Measurements from ENCODE around the gene PLPP3. TPM values are rescaled to one million over a fixed set of nuclear protein-coding genes. Genes with fewer than 3 reads are reported as not detected.
"Not testable (repeated sequence)": the region's sequence is repeated elsewhere in the genome, so short reads cannot be mapped to it uniquely, and the experiment has no call there.

PLPP3 gene
- polyA plus RNA-seq, 3 donors = 0.21 to 0.32 TPM; not detected in 1

- WGBS (ENCODE audit: insufficient coverage) = no CpG with 5 or more reads among the region's 2 CpGs
- H3K9me3 ChIP-seq (replicated peaks in 1 of 2; ENCODE audit: control insufficient read depth in 1 of 2, insufficient read depth in 1 of 2, low read length in 2 of 2); H3K4me1 ChIP-seq (ENCODE audit: control insufficient read depth in 1 of 2, insufficient read depth in 2 of 2, low read length in 2 of 2); H3K4me3 Mint-ChIP-seq; H3K36me3 Mint-ChIP-seq; H3K9ac ChIP-seq (ENCODE audit: insufficient read depth, low read length, poor library complexity, severe bottlenecking); H3K36me3 ChIP-seq (replicated peaks in 1 of 2; ENCODE audit: control insufficient read depth in 1 of 2, insufficient read depth in 2 of 2, low read length in 2 of 2); H3K4me1 Mint-ChIP-seq; H2AFZ ChIP-seq (ENCODE audit: insufficient read depth, low read depth, low read length, poor library complexity, severe bottlenecking); H3K27me3 ChIP-seq (ENCODE audit: control insufficient read depth in 2 of 2, insufficient read depth in 2 of 2, low read length in 2 of 2); H3K4me2 ChIP-seq (replicated peaks; ENCODE audit: extremely low read depth, low read length, poor library complexity, severe bottlenecking); H4K20me1 ChIP-seq (ENCODE audit: insufficient read depth, low read length); intact Hi-C loops (cut with micrococcal nuclease); H3K79me2 ChIP-seq (ENCODE audit: insufficient read depth, low read length); H3K27ac ChIP-seq (ENCODE audit: low read depth in 1 of 2, low read length in 2 of 2); H3K27ac Mint-ChIP-seq; H3K27me3 Mint-ChIP-seq (ENCODE audit: low read depth in 3 of 3); DNase-seq; H3K4me3 ChIP-seq (replicated peaks in 1 of 3; ENCODE audit: low read depth in 2 of 3, low read length in 3 of 3): not testable (repeated sequence)
- H3K9me3 Mint-ChIP-seq = peaks cover 0 to 22% (median 11%) of the 10 kb centered on the region in 7 donors
Observed at GRCh38 chr1:56610097-56610496, 30.7 kb upstream of the PLPP3 start.

- intact Hi-C loops (cut with micrococcal nuclease); H3K36me3 ChIP-seq (replicated peaks in 1 of 2; ENCODE audit: control insufficient read depth in 1 of 2, insufficient read depth in 2 of 2, low read length in 2 of 2); H3K36me3 Mint-ChIP-seq; H3K4me2 ChIP-seq (replicated peaks; ENCODE audit: extremely low read depth, low read length, poor library complexity, severe bottlenecking); H3K27me3 ChIP-seq (ENCODE audit: control insufficient read depth in 2 of 2, insufficient read depth in 2 of 2, low read length in 2 of 2); H4K20me1 ChIP-seq (ENCODE audit: insufficient read depth, low read length); H3K27ac ChIP-seq (ENCODE audit: low read depth in 1 of 2, low read length in 2 of 2); H3K4me3 Mint-ChIP-seq; H3K27me3 Mint-ChIP-seq (ENCODE audit: low read depth in 3 of 3); DNase-seq; H3K4me1 Mint-ChIP-seq; H3K4me3 ChIP-seq (replicated peaks in 1 of 3; ENCODE audit: low read depth in 2 of 3, low read length in 3 of 3); H3K4me1 ChIP-seq (ENCODE audit: control insufficient read depth in 1 of 2, insufficient read depth in 2 of 2, low read length in 2 of 2); H3K9me3 ChIP-seq (replicated peaks in 1 of 2; ENCODE audit: control insufficient read depth in 1 of 2, insufficient read depth in 1 of 2, low read length in 2 of 2); H3K9ac ChIP-seq (ENCODE audit: insufficient read depth, low read length, poor library complexity, severe bottlenecking); H3K9me3 Mint-ChIP-seq; H2AFZ ChIP-seq (ENCODE audit: insufficient read depth, low read depth, low read length, poor library complexity, severe bottlenecking); H3K79me2 ChIP-seq (ENCODE audit: insufficient read depth, low read length); H3K27ac Mint-ChIP-seq: not testable (repeated sequence)
- WGBS (ENCODE audit: insufficient coverage) = 94% methylated on average over 2 of the region's 5 CpGs
Observed at GRCh38 chr1:56595397-56596191, 16.2 kb upstream of the PLPP3 start.

GRCh38 chr1:56591909-56592308 lies 12.5 kb upstream of the PLPP3 start:
- H4K20me1 ChIP-seq (ENCODE audit: insufficient read depth, low read length) = no peaks in the 10 kb centered on the region
- no peaks in the 10 kb centered on the region for H3K27me3 ChIP-seq (ENCODE audit: control insufficient read depth in 2 of 2, insufficient read depth in 2 of 2, low read length in 2 of 2)
- H3K79me2 ChIP-seq (ENCODE audit: insufficient read depth, low read length) = no peaks in the 10 kb centered on the region
- Mint-ChIP-seq H3K27me3 (ENCODE audit: low read depth in 3 of 3) (peaks cover 2 to 5% (median 4%) of the 10 kb centered on the region in 3 donors), H3K4me3 (no peak overlapping the region), H3K27ac (no peak overlapping the region), H3K9me3 (peaks cover 0 to 3% (median 0%) of the 10 kb centered on the region in 7 donors), H3K4me1 (no peaks in the 10 kb centered on the region), H3K36me3 (no peaks in the 10 kb centered on the region)
- H3K36me3 ChIP-seq (replicated peaks in 1 of 2; ENCODE audit: control insufficient read depth in 1 of 2, insufficient read depth in 2 of 2, low read length in 2 of 2) = no peaks in the 10 kb centered on the region
- no peaks in the 10 kb centered on the region for H3K9me3 ChIP-seq (replicated peaks in 1 of 2; ENCODE audit: control insufficient read depth in 1 of 2, insufficient read depth in 1 of 2, low read length in 2 of 2)
- no peak for DNase-seq
- WGBS (ENCODE audit: insufficient coverage) = no CpG with 5 or more reads among the region's 3 CpGs
- H3K4me3 ChIP-seq (replicated peaks in 1 of 3; ENCODE audit: low read depth in 2 of 3, low read length in 3 of 3) = no peak overlapping the region
- TF ChIP-seq CTCF (IDR thresholded peaks at IDR 0.05) = no peak
- intact Hi-C loops (cut with micrococcal nuclease) = no loop called here
- no peaks in the 10 kb centered on the region for H3K4me1 ChIP-seq (ENCODE audit: control insufficient read depth in 1 of 2, insufficient read depth in 2 of 2, low read length in 2 of 2)
- H2AFZ ChIP-seq (ENCODE audit: insufficient read depth, low read depth, low read length, poor library complexity, severe bottlenecking) = no peak overlapping the region
- H3K27ac ChIP-seq (ENCODE audit: low read depth in 1 of 2, low read length in 2 of 2) = no peak overlapping the region
- no peak overlapping the region for H3K9ac ChIP-seq (ENCODE audit: insufficient read depth, low read length, poor library complexity, severe bottlenecking)
- H3K4me2 ChIP-seq (replicated peaks; ENCODE audit: extremely low read depth, low read length, poor library complexity, severe bottlenecking) = no peak overlapping the region
